ENCODE measurements around the gene AP5B1.

The AP5B1 gene, protein sequence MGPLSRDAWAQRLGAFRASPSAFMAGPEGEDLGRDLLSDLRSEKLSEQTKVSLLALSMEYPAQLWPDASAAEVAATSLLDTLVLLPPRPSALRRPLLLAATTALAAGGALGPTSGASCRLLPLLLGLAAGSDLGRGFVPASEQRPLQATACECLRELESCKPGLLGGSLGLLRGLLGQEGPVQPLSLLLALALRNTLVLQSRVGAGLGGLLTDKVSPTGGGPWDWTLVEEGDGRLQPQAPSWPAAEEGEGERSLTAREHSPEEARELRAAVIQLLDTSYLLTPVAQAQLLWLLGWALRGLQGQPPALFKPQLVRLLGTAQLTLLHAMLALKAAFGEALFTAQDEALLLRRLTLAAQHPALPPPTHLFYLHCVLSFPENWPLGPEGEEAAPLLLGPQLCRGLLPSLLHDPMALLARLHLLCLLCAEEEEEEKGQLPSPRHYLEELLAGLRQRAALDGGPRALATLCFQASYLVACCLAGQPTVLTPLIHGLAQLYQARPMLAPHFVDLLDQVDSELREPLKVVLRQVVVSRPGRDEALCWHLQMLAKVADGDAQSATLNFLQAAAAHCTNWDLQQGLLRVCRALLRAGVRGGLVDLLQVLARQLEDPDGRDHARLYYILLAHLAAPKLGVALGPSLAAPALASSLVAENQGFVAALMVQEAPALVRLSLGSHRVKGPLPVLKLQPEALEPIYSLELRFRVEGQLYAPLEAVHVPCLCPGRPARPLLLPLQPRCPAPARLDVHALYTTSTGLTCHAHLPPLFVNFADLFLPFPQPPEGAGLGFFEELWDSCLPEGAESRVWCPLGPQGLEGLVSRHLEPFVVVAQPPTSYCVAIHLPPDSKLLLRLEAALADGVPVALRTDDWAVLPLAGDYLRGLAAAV

DNA sequence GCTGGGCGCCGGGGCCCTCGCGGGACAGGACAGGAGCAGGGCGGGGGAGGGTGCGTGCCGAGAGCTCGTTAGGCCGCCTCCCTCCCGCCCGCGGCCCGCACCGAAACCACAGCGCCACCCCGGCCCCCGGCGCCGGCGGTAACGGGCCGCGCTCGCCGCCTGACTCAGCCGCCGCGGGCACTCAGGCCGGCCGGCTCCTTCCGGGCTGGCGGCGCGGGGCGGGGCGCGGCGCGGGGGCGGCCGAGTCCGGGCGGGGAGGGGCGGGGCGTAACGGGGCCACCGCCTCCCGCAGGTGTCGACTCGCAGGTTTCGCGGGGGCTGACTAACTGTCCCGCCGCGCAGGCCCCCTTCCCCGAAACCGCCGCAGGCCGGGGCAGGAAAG is at the start of gene AP5B1:
Gene AP5B1, minus strand, starts transcription at position 207 of the 382 bp plus-strand sequence. CDS start 385 bp downstream, outside the sequence.
- peak within 1 kb of the TSS; percentile 78 for H3K4me3 ChIP-seq (ENCODE audit: low read length)
- H3K27ac ChIP-seq (ENCODE audit: low read length): no peak within 1 kb of the TSS
- H3K4me1 ChIP-seq (ENCODE audit: insufficient read depth, low read length): no peaks in the 10 kb centered on the region
- no peaks in the 10 kb centered on the region for H3K9me3 ChIP-seq (ENCODE audit: insufficient read depth, low read depth, low read length)
- peaks cover 47% of the 10 kb centered on the region for H3K27me3 ChIP-seq (ENCODE audit: insufficient read depth, low read length)
- peak within 1 kb of the TSS; percentile 65; the same call in 1 of the 2 replicates for H3K9ac ChIP-seq (ENCODE audit: low read depth, low read length)
- peaks cover 11% of the 10 kb centered on the region; the same call in 1 of the 2 replicates for H3K36me3 ChIP-seq (ENCODE audit: insufficient read depth, low read depth, low read length)

DNA sequence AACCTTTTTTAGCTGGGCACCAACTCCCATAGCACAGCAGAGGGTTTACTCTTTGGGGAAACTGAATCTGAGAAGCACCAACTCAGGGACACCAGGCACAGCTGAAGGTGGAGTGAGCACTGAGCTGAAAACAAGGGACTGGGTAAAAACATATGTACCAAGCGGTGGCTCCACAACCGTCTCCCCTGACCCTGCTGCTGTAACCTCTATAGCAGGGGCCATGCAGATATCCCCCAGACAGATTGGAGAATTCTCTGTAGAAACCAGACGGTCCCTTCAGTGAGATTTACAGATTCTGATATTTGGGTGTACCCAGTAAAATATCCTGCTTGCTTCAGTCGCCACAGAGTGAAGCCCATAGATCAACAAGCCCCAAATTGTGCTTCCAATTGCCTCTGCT is 48.7 kb upstream of the AP5B1 start:
- Histone ChIP-seq H3K27me3 (ENCODE audit: insufficient read depth, low read length) (peaks cover 23% of the 10 kb centered on the region), H3K4me3 (ENCODE audit: low read length) (no peak overlapping the region), H3K36me3 (ENCODE audit: insufficient read depth, low read depth, low read length) (no peaks in the 10 kb centered on the region), H3K9me3 (ENCODE audit: insufficient read depth, low read depth, low read length) (no peaks in the 10 kb centered on the region), H3K27ac (ENCODE audit: low read length) (no peak overlapping the region), H3K9ac (ENCODE audit: low read depth, low read length) (no peak overlapping the region), H3K4me1 (ENCODE audit: insufficient read depth, low read length) (peaks cover 4% of the 10 kb centered on the region)

DNA sequence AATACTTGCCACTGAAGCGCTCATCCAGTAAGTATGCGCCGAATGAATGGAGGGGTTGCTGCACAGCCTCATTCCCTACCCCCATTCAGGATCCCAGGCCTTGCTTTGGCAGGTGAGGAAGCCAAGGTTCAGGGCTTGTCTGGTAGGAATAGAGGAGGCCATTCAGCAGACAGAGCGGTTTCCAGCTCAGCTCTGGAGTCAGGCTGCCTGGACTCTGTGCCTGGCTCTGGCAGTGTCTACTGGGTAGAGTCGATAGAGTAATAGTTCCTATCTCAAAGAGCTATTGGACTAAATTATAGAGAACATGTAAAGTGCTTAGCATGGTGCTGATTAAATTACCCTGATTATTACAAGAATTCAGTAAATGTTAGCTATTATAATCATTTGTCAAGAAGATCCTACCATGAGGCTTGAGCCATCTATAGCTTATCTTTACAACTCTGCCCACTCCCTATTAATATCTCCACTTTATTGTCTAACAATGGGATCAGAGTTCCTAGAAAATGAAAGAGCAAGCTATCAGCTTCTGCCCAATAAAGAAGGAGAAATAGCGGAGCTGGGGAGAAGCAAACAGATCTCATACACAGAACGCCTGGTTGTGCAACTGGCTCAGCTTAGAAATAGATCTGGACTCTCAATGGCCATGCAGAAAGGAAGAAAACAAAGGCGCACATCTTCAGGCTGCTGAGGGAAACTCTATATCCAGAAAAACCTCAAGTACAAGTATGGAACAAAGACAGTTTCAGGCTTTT is 46.4 kb upstream of the AP5B1 start:
- Histone ChIP-seq H3K9ac (ENCODE audit: low read depth, low read length) (no peak overlapping the region), H3K27ac (ENCODE audit: low read length) (no peak overlapping the region), H3K27me3 (ENCODE audit: insufficient read depth, low read length) (peaks cover 8% of the 10 kb centered on the region), H3K9me3 (ENCODE audit: insufficient read depth, low read depth, low read length) (no peaks in the 10 kb centered on the region), H3K36me3 (ENCODE audit: insufficient read depth, low read depth, low read length) (no peaks in the 10 kb centered on the region), H3K4me3 (ENCODE audit: low read length) (no peak overlapping the region), H3K4me1 (ENCODE audit: insufficient read depth, low read length) (no peaks in the 10 kb centered on the region)

DNA sequence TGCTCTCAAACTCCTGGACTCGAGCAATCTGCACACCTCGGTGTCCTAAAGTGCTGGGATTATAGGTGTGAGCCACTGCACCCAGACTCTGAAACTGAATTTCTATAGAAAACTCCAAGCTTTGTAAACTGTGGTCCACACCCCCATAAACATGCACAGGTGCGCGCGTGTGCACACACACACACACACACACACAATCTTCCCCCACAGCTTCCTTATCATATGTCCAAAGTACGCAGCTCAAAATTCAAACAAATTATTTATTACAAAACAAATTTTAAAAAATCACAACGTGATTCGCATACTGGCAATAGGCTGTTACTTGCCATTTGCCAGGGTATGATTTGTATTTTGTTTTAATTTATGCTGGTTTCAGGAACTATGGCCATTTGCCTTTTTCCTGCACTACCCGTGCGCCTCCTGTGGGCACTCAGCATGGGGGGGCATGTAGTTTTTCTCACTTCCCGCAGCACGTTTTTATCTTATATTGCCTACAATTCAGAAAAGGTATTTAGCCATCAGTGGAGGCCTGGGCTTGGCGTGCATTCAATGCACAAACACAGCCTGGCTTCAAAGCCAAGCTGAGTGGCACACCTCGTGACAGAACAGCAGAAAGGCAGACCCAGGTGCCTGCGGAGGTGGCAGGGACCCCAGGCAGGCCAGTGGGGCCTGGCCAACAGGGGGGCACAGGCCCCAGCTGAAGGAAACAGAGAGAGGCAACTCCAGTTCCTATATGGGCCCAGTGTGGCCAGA is 42.2 kb upstream of the AP5B1 start:
- H3K9me3 ChIP-seq (ENCODE audit: insufficient read depth, low read depth, low read length): no peaks in the 10 kb centered on the region
- no peak overlapping the region for H3K4me3 ChIP-seq (ENCODE audit: low read length)
- no peak overlapping the region for H3K27ac ChIP-seq (ENCODE audit: low read length)
- H3K4me1 ChIP-seq (ENCODE audit: insufficient read depth, low read length): no peaks in the 10 kb centered on the region
- no peak overlapping the region for H3K9ac ChIP-seq (ENCODE audit: low read depth, low read length)
- peaks cover under 1% of the 10 kb centered on the region; the same call in 1 of the 2 replicates for H3K27me3 ChIP-seq (ENCODE audit: insufficient read depth, low read length)
- H3K36me3 ChIP-seq (ENCODE audit: insufficient read depth, low read depth, low read length): no peaks in the 10 kb centered on the region

DNA sequence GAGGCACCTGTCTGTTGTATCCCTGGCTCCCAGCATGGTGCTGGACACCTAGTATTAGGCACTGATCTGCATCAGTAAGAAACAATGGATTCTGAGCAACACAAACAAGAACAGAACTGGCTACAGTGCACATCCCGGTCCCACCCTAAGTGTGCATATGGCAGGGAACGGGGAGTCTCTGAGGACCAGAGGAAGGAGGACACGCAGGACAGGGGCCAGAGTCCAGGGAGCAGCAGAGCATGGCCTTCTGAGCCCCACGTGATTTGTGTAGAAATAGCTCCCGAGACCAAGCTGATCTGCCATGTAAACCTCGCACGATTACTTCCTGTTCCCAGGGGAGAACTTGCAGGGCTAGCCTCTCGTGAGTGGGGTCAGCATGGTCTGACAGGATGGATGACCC is 40.3 kb upstream of the AP5B1 start:
- Histone ChIP-seq H3K4me1 (ENCODE audit: insufficient read depth, low read length) (no peaks in the 10 kb centered on the region), H3K36me3 (ENCODE audit: insufficient read depth, low read depth, low read length) (no peaks in the 10 kb centered on the region), H3K4me3 (ENCODE audit: low read length) (no peak overlapping the region), H3K27ac (ENCODE audit: low read length) (no peak overlapping the region), H3K9me3 (ENCODE audit: insufficient read depth, low read depth, low read length) (no peaks in the 10 kb centered on the region), H3K9ac (ENCODE audit: low read depth, low read length) (no peak overlapping the region), H3K27me3 (ENCODE audit: insufficient read depth, low read length) (peaks cover 16% of the 10 kb centered on the region)

DNA sequence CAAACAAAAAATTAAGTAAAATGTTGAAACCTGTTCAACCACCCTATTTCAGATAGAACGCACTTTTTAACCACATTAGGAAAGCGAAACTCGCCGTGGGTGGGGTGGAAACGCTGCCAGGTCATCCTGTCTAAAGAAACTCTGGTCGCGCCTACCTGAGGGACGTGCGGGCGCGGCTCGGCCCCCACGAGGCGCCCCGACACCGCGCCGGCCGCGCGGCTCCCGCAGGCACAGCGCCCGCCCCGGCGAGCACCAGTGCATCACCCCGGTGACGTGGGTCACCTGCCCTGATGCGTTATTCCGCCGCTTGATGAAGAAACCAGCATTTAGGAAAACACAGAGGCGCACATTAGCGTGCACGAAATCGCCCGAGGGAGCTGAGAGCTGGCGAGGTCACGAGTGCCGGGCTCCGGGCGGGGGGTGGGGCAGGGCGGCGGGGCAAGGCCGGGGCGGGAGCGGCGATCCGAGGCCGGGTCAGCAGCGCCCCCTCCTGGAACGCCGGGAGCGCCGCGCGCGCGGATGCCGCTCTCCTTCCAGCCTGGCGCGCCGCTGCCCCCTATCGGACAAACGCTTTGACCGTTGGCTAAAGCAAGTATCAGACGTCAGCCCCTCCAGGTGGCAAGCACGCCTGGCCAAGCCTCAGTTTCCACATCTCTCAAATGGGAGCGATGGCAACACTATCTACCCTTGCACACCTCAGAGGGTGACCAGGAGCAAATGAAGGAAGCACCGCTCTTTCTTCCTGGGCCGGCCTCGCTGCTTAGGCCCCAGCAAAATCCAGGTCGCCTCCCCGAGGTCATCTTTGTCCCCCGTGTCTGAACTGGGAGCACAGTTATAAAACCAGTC is 37.3 kb upstream of the AP5B1 start:
- peaks cover 16% of the 10 kb centered on the region for H3K27me3 ChIP-seq (ENCODE audit: insufficient read depth, low read length)
- no peaks in the 10 kb centered on the region for H3K4me1 ChIP-seq (ENCODE audit: insufficient read depth, low read length)
- H3K36me3 ChIP-seq (ENCODE audit: insufficient read depth, low read depth, low read length): no peaks in the 10 kb centered on the region
- peak overlapping the region; percentile 70 for H3K4me3 ChIP-seq (ENCODE audit: low read length)
- H3K9me3 ChIP-seq (ENCODE audit: insufficient read depth, low read depth, low read length): no peaks in the 10 kb centered on the region
- H3K9ac ChIP-seq (ENCODE audit: low read depth, low read length): peak overlapping the region; percentile 68; the same call in 1 of the 2 replicates
- no peak overlapping the region for H3K27ac ChIP-seq (ENCODE audit: low read length)

DNA sequence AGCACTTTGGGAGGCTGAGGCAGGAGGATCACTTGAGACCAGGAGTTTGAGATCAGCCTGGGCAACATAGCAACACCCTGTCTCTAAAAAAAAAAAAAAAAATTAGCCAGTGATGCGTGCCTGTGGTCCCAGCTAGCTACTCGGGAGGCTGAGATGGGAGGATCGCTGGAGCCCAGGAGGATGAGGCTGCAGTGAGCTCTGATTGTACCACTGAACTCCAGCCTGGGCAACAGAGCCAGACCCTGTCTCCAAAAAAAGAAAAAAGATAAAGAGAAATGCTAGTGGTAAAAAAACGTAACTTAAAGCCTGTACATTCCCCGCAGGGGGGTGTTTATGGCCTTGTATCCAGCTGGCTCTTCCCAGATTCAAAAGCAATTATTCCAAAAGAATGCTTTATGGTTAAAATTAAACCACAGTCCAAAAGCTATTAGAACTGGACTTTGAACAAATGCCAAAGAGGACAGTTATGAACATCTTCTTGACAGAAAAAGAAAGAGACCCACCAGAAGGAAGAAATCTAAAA is 36.6 kb upstream of the AP5B1 start:
- peaks cover 16% of the 10 kb centered on the region for H3K27me3 ChIP-seq (ENCODE audit: insufficient read depth, low read length)
- no peaks in the 10 kb centered on the region for H3K9me3 ChIP-seq (ENCODE audit: insufficient read depth, low read depth, low read length)
- H3K4me3 ChIP-seq (ENCODE audit: low read length): peak overlapping the region; percentile 70
- H3K27ac ChIP-seq (ENCODE audit: low read length): no peak overlapping the region
- no peaks in the 10 kb centered on the region for H3K36me3 ChIP-seq (ENCODE audit: insufficient read depth, low read depth, low read length)
- H3K4me1 ChIP-seq (ENCODE audit: insufficient read depth, low read length): no peaks in the 10 kb centered on the region
- peak overlapping the region; percentile 68; the same call in 1 of the 2 replicates for H3K9ac ChIP-seq (ENCODE audit: low read depth, low read length)

DNA sequence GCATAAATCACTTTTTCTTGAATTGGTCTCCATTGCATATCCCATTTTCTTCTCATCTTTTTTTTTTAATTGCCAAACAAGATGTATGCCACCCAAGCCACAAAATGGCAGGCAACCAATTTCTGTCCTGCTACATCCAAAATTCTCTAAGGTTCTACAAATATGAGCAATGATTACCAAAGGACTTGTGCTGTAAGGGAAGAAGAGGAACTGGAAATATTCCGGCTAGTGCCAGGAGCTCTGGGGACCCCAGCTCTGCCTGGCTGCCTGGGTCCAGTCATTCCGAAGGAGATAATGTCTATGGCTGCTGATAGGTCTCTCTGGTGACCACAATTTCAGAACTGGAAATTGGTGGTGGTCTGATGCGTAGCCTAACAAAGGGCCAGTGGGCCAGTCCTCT is 35.9 kb upstream of the AP5B1 start:
- Histone ChIP-seq H3K27me3 (ENCODE audit: insufficient read depth, low read length) (peaks cover 16% of the 10 kb centered on the region), H3K4me1 (ENCODE audit: insufficient read depth, low read length) (no peaks in the 10 kb centered on the region), H3K9ac (ENCODE audit: low read depth, low read length) (no peak overlapping the region), H3K27ac (ENCODE audit: low read length) (no peak overlapping the region), H3K36me3 (ENCODE audit: insufficient read depth, low read depth, low read length) (no peaks in the 10 kb centered on the region), H3K4me3 (ENCODE audit: low read length) (no peak overlapping the region), H3K9me3 (ENCODE audit: insufficient read depth, low read depth, low read length) (no peaks in the 10 kb centered on the region)

DNA sequence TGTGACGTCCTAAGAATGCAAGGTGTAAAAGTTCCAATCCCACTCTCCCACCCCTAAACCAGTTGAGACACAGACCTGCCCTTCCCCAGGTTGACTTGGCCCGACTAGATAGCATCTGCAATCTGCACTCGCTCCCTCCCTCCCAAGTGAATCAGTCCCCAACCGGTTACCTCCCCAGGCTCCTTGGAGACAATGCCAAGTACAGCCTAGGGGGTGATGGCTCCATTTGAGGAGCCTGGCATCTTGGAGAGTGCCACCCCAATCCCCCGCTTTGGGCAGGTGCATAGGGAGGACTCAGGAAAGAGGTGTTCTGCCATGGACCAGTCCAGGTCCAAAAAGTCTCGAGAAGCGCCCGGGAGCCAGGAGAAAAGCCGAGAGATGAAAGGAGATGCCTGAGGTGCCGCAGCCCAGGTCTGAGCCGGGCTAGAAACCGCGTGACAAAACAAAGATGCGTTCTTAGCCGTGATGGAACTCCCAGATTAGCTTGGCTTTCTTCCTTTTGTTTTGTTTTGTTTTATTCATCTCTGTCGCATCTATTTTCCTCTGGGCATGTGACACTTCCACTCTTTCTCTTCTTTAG is 34.3 kb upstream of the AP5B1 start:
- H3K9ac ChIP-seq (ENCODE audit: low read depth, low read length): no peak overlapping the region
- H3K9me3 ChIP-seq (ENCODE audit: insufficient read depth, low read depth, low read length): no peaks in the 10 kb centered on the region
- H3K27me3 ChIP-seq (ENCODE audit: insufficient read depth, low read length): peaks cover 16% of the 10 kb centered on the region
- H3K27ac ChIP-seq (ENCODE audit: low read length): no peak overlapping the region
- H3K36me3 ChIP-seq (ENCODE audit: insufficient read depth, low read depth, low read length): no peaks in the 10 kb centered on the region
- H3K4me1 ChIP-seq (ENCODE audit: insufficient read depth, low read length): no peaks in the 10 kb centered on the region
- no peak overlapping the region for H3K4me3 ChIP-seq (ENCODE audit: low read length)

All from iPS-20b (cell line).